H9 (cell line): Measurements from ENCODE around the gene PRDM11. TPM values are rescaled to one million over a fixed set of nuclear protein-coding genes. Genes with fewer than 3 reads are reported as not detected.

Source experiments
- DNase-seq: peaks from one replicate; pipeline ENCODE4 v3.0.0-alpha.2; 2017
- H2AFZ ChIP-seq: one replicate; pipeline ENCODE4 v1.6.1; 2013; ENCODE audit warnings: mild to moderate bottlenecking, low read length, control low read depth, moderate library complexity
- H2AK5ac ChIP-seq: 2 replicates; pipeline ENCODE4 v1.6.1; 2013; ENCODE audit warnings: low read length, control low read depth, mixed read lengths; ENCODE audit not compliant: insufficient read length
- H2BK120ac ChIP-seq: one replicate; pipeline ENCODE4 v1.6.1; 2013; ENCODE audit warnings: low read depth, mild to moderate bottlenecking, low read length, control low read depth, inconsistent platforms; ENCODE audit not compliant: poor library complexity, severe bottlenecking
- H2BK12ac ChIP-seq: 2 replicates; pipeline ENCODE4 v1.6.1; 2013; ENCODE audit warnings: low read length, control low read depth, mixed read lengths, low read depth; ENCODE audit not compliant: insufficient read length
- H2BK15ac ChIP-seq: 2 replicates; pipeline ENCODE4 v1.6.1; 2013; ENCODE audit warnings: low read depth, low read length, control low read depth
- H2BK20ac ChIP-seq: one replicate; pipeline ENCODE4 v1.6.1; 2013; ENCODE audit warnings: low read depth, mild to moderate bottlenecking, low read length, control low read depth, inconsistent platforms; ENCODE audit not compliant: poor library complexity, severe bottlenecking
- H2BK5ac ChIP-seq: 2 replicates; pipeline ENCODE4 v1.6.1; 2013; ENCODE audit warnings: low read length, control low read depth, mixed read lengths; ENCODE audit not compliant: insufficient read length
- H3K14ac ChIP-seq: 2 replicates; pipeline ENCODE4 v1.6.1; 2013; ENCODE audit warnings: low read length, control low read depth; ENCODE audit not compliant: insufficient read depth
- H3K18ac ChIP-seq: 2 replicates; pipeline ENCODE4 v1.6.1; 2013; ENCODE audit warnings: low read depth, mild to moderate bottlenecking, mixed read lengths, low read length, control low read depth; ENCODE audit not compliant: insufficient read length
- H3K23ac ChIP-seq: 2 replicates; pipeline ENCODE4 v1.6.1; 2013; ENCODE audit warnings: low read length, control low read depth, mixed read lengths, low read depth; ENCODE audit not compliant: insufficient read length
- H3K23me2 ChIP-seq: 2 replicates; pipeline ENCODE4 v1.6.1; 2013; ENCODE audit warnings: low read depth, mild to moderate bottlenecking, mixed read lengths, low read length, control low read depth; ENCODE audit not compliant: insufficient read length, poor library complexity, severe bottlenecking
- H3K27ac ChIP-seq: 2 replicates; pipeline ENCODE4 v1.5.1; 2013; ENCODE audit warnings: low read length, control low read depth, mixed read lengths, low read depth; ENCODE audit not compliant: insufficient read length
- H3K27me3 ChIP-seq: 2 replicates; pipeline ENCODE4 v1.6.1; 2013; ENCODE audit warnings: low read length, control low read depth, inconsistent platforms; ENCODE audit not compliant: insufficient read depth
- H3K4ac ChIP-seq: 2 replicates; pipeline ENCODE4 v1.6.1; 2013; ENCODE audit warnings: low read depth, mild to moderate bottlenecking, control low read depth, inconsistent platforms, low read length, moderate library complexity
- H3K4me1 ChIP-seq: 2 replicates; pipeline ENCODE4 v1.6.1; 2013; ENCODE audit warnings: low read length, control low read depth, inconsistent platforms; ENCODE audit not compliant: insufficient read depth
- H3K4me2 ChIP-seq: 2 replicates; pipeline ENCODE4 v1.6.1; 2013; ENCODE audit warnings: low read length, control low read depth, mixed read lengths; ENCODE audit not compliant: insufficient read length, insufficient read depth
- H3K56ac ChIP-seq: 2 replicates; pipeline ENCODE4 v1.6.1; 2013; ENCODE audit warnings: low read depth, mild to moderate bottlenecking, mixed read lengths, low read length, control low read depth; ENCODE audit not compliant: insufficient read length
- H3K79me1 ChIP-seq: 2 replicates; pipeline ENCODE4 v1.6.1; 2013; ENCODE audit warnings: low read depth, mild to moderate bottlenecking, moderate library complexity, low read length, control low read depth, inconsistent platforms; ENCODE audit not compliant: insufficient read depth, poor library complexity, severe bottlenecking
- H3K79me2 ChIP-seq: 2 replicates; pipeline ENCODE4 v1.6.1; 2013; ENCODE audit warnings: low read length, control low read depth, inconsistent platforms; ENCODE audit not compliant: insufficient read depth
- H3K9ac ChIP-seq: 2 replicates; pipeline ENCODE4 v1.6.1; 2013; ENCODE audit warnings: low read length, control low read depth, mixed read lengths; ENCODE audit not compliant: insufficient read length; ENCODE audit errors: extremely low read depth
- H3K9me3 ChIP-seq: one replicate; pipeline ENCODE4 v1.6.1; 2013; ENCODE audit warnings: low read depth, low read length, inconsistent platforms; ENCODE audit not compliant: control insufficient read depth
- H3T11ph ChIP-seq: one replicate; pipeline ENCODE4 v1.6.1; 2013; ENCODE audit warnings: mild to moderate bottlenecking, low read length, control low read depth, inconsistent platforms
- H4K20me1 ChIP-seq: one replicate; pipeline ENCODE4 v1.6.1; 2013; ENCODE audit not compliant: control insufficient read depth, insufficient read length, insufficient read depth
- H4K5ac ChIP-seq: 2 replicates; pipeline ENCODE4 v1.6.1; 2013; ENCODE audit warnings: low read depth, mild to moderate bottlenecking, mixed read lengths, low read length, control low read depth; ENCODE audit not compliant: insufficient read length
- H4K8ac ChIP-seq: replicated peaks from 2 replicates; pipeline ENCODE4 v1.6.1; 2013; ENCODE audit warnings: low read length, control low read depth, mixed read lengths, low read depth; ENCODE audit not compliant: insufficient read length
- H4K91ac ChIP-seq: 2 replicates; pipeline ENCODE4 v1.6.1; 2013; ENCODE audit warnings: low read depth, mild to moderate bottlenecking, moderate library complexity, mixed read lengths, low read length, control low read depth; ENCODE audit not compliant: insufficient read length
- H3K27ac Mint-ChIP-seq, 3 experiments: 2 replicates in 2 of 3; 3 replicates in 1 of 3; pipeline ENCODE4 v1.8.0; 2020 to 2021; ENCODE audit warnings: mixed read lengths in 3 of 3, mild to moderate bottlenecking in 1 of 3, moderate library complexity in 1 of 3
- H3K27me3 Mint-ChIP-seq: 2 replicates; pipeline ENCODE4 v1.8.0; 2021; ENCODE audit warnings: low read depth, mild to moderate bottlenecking, moderate library complexity, mixed read lengths
- H3K36me3 Mint-ChIP-seq, 3 experiments: 2 replicates in 2 of 3; 3 replicates in 1 of 3; pipeline ENCODE4 v1.8.0; 2020 to 2021; ENCODE audit warnings: low read depth in 3 of 3, mixed read lengths in 3 of 3; ENCODE audit not compliant: insufficient read depth in 1 of 3
- H3K4me1 Mint-ChIP-seq, 2 experiments: 2 replicates each; pipeline ENCODE4 v1.8.0; 2020; ENCODE audit warnings: mixed read lengths in 2 of 2
- H3K4me3 Mint-ChIP-seq, 2 experiments: 2 replicates in 1 of 2; 3 replicates in 1 of 2; pipeline ENCODE4 v1.8.0; 2020 to 2021; ENCODE audit warnings: mild to moderate bottlenecking in 2 of 2, mixed read lengths in 2 of 2, moderate library complexity in 1 of 2
- H3K9me3 Mint-ChIP-seq, 2 experiments: 2 replicates in 1 of 2; 3 replicates in 1 of 2; pipeline ENCODE4 v1.8.0; 2020; ENCODE audit warnings: mild to moderate bottlenecking in 2 of 2, mixed read lengths in 2 of 2, moderate library complexity in 1 of 2
- WGBS: extraction: QIAGEN DNeasy Blood & Tissue Kit; methylation state at CpG from one replicate; pipeline ENCODE4 v1.1.7; 2013; ENCODE audit warnings: missing lambda C conversion rate, low lambda C conversion rate, mixed read lengths; ENCODE audit not compliant: insufficient read length; ENCODE audit errors: extremely low coverage; 5-methylcytosine and 5-hydroxymethylcytosine counted together
- total RNA-seq: library from RNA; stranded (reverse); gene quantifications from 2 replicates; pipeline ENCODE4 v1.2.1, GENCODE V29; 2021
- TF ChIP-seq, protein P1 (sequence below): fragments of 200-600 bp; sonication (generic); conservative IDR thresholded peaks from 3 replicates; pipeline ENCODE4 v1.8.0; 2021; ENCODE audit warnings: antibody characterized with exemption, mild to moderate bottlenecking

PRDM11 gene
- total RNA-seq, 1 experiment from 2014 or later, result 11.5 TPM

DNA sequence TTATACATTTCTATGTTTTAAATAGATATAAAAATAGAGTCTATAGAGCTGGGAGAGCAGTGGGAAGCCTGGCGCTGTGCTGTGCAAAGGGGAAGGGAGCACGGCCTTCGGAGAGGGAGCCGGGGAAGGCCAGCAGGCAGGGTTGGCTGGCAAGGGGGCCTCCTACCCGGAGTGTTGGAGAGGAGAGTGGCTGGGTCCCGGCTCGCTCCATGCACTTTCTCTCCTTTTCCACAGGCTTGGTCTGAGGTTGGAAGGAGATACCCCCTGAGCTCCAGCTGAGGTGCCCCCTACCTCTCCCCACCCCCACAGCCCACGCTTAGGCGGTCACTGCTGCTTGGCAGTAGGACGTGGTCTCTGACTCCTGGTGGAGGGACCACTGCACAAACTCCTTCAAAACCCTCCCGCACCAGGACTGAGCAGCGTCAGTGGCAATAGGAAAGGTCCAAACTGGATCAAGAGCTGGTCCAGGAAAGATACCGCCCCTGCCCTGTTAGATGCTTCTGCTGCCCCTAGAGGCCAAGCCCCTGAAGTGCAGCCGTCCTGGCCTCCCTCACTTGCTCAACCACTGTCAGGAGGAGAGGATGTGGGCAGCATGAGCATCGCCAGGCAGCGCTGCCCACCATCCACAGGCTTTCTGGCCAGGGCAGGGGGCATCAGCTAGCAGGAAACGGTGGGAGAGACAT is 86.8 kb downstream of the PRDM11 start:
- Histone ChIP-seq H3K9me3 (no peaks in the 10 kb centered on the region), H3K9ac (no peak overlapping the region), H3K56ac (no peak overlapping the region), H2BK5ac (no peak overlapping the region), H4K20me1 (no peaks in the 10 kb centered on the region), H3K18ac (no peak overlapping the region), H3K27me3 (no peaks in the 10 kb centered on the region), H3K79me1 (no peaks in the 10 kb centered on the region), H3K4ac (no peak overlapping the region), H3K27ac (no peak overlapping the region), H2AFZ (no peak overlapping the region), H3T11ph (no peak overlapping the region), H3K23ac (no peak overlapping the region), H3K14ac (no peak overlapping the region; the same call in 1 of the 2 replicates), H3K79me2 (no peaks in the 10 kb centered on the region), H3K4me2 (peak overlapping the region; percentile 13), H4K91ac (no peak overlapping the region), H4K8ac (no peak overlapping the region), H3K23me2 (no peaks in the 10 kb centered on the region), H2BK20ac (no peak overlapping the region), H3K4me1 (no peaks in the 10 kb centered on the region; the same call in 1 of the 2 replicates), H2BK15ac (no peak overlapping the region), H4K5ac (no peak overlapping the region), H2BK120ac (no peak overlapping the region), H2AK5ac (no peak overlapping the region), H2BK12ac (no peak overlapping the region)
- H3K27ac Mint-ChIP-seq, result peak overlapping the region in 1 of 3 experiments; percentile 27; a peak in 1 of 7 replicates
- H3K27me3 Mint-ChIP-seq, result peaks cover 19% of the 10 kb centered on the region
- H3K36me3 Mint-ChIP-seq, result no peaks in the 10 kb centered on the region
- H3K4me3 Mint-ChIP-seq, result no peak overlapping the region
- peaks cover 4 to 8% of the 10 kb centered on the region in 2 experiments for H3K4me1 Mint-ChIP-seq
- TF ChIP-seq, protein P1, sequence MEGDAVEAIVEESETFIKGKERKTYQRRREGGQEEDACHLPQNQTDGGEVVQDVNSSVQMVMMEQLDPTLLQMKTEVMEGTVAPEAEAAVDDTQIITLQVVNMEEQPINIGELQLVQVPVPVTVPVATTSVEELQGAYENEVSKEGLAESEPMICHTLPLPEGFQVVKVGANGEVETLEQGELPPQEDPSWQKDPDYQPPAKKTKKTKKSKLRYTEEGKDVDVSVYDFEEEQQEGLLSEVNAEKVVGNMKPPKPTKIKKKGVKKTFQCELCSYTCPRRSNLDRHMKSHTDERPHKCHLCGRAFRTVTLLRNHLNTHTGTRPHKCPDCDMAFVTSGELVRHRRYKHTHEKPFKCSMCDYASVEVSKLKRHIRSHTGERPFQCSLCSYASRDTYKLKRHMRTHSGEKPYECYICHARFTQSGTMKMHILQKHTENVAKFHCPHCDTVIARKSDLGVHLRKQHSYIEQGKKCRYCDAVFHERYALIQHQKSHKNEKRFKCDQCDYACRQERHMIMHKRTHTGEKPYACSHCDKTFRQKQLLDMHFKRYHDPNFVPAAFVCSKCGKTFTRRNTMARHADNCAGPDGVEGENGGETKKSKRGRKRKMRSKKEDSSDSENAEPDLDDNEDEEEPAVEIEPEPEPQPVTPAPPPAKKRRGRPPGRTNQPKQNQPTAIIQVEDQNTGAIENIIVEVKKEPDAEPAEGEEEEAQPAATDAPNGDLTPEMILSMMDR, result peak; percentile 84
- no peaks in the 10 kb centered on the region for H3K9me3 Mint-ChIP-seq
- no CpG with 5 or more reads among the region's 17 CpGs for WGBS
- peak; percentile 86 for DNase-seq
